HG02588 (cell line): Measurements from ENCODE around the gene CGB5.

Experiments
- ATAC-seq: cut with Tn5 transposase; IDR thresholded peaks from one replicate; pipeline ENCODE4 v1.9.1; 2021; ENCODE audit warnings: mild to moderate bottlenecking, moderate library complexity; ENCODE audit not compliant: unreplicated experiment

Gene CGB5

GRCh38 chr19:49085020-49085867 is 41.6 kb downstream of the CGB5 start, which contains the start of gene SNRNP70:
Gene SNRNP70 (plus strand): TSS chr19:49085451. CDS start chr19:49086415, 964 bp downstream.
- peak; percentile 84 for ATAC-seq

- ATAC-seq, result no peak
Measured at GRCh38 chr19:49085868-49086232, 42.2 kb downstream of the CGB5 start.

GRCh38 chr19:49086296-49086695 is 42.6 kb downstream of the CGB5 start:
- no peak for ATAC-seq

GRCh38 chr19:49091391-49092038 is 47.9 kb downstream of the CGB5 start:
- ATAC-seq, result no peak

- no peak for ATAC-seq
Measured at GRCh38 chr19:49092686-49093085, 49.0 kb downstream of the CGB5 start.
